Measurements from ENCODE around the gene ACOT13. TPM values are rescaled to one million over a fixed set of nuclear protein-coding genes. Genes with fewer than 3 reads are reported as not detected.

ACOT13 gene
- total RNA-seq, 2 donors from 2014 or later, result 2.6 to 3.4 TPM

DNA sequence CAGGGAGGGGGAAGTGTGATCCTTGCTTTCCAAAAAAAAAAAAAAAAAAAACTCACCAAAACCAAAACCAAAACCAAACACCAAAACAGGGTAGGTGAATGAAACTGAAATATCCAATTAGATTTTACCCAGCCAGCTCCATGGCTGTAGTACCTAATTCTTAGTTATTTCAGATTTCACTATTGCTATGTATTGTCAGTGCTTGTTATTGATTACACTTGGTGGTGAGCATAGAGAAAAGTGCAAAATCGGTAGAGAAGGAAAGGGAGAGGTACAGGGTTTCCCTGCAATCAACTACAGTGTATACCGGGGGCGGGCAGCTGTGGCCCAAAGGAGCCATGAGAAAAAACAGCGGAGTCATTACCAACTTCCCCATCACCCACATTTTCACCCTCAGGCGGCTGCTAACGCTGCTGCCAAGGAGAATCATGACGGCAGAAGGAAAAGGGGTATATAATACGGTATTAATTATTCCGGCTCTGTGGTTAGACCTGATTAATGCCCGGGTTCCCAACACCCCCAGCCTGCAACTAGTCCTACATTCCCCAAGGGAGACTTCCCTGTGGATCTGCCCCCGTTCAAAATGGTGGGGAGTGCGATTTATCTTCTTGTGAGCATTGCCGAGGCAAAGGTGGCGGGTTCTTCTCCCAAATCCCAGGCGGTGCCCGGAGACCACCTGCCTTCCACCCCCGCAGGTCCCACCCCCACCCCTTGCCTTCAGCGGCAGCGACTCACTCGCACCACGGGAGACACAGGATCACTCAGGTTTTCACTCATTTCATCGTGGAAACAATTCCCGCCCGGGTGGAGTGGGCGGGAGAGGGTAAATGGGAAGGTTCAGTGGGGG, 52.5 kb downstream of the ACOT13 start, which contains the start of gene C6orf62:
C6orf62 (minus strand) TSS at position 30 of the 847 bp plus-strand sequence. CDS start 486 bp downstream, outside the sequence.
- DNase-seq (peak; percentile 30 to 53 (median 42)), ATAC-seq (no peak)
- H3K36me3 ChIP-seq (replicated peaks in 1 of 2; ENCODE audit: insufficient read depth in 1 of 2, low read depth in 2 of 2), result peaks cover 0 to 2% of the 10 kb centered on the region in 2 donors
- peaks cover 35% of the 10 kb centered on the region for H3K4me1 ChIP-seq
- intact Hi-C loops (cut with DNase I), result loop anchor here (10.0 kb wide), 1 partner anchor 45 kb away; no protein-coding TSS in a partner anchor
- peak within 1 kb of the TSS; percentile 84 to 86 for H3K4me3 ChIP-seq
- peak in 2 of 3 donors; percentile 28 to 39 for TF ChIP-seq POLR2A (IDR thresholded peaks at IDR 0.05)
- TF ChIP-seq, protein P1, sequence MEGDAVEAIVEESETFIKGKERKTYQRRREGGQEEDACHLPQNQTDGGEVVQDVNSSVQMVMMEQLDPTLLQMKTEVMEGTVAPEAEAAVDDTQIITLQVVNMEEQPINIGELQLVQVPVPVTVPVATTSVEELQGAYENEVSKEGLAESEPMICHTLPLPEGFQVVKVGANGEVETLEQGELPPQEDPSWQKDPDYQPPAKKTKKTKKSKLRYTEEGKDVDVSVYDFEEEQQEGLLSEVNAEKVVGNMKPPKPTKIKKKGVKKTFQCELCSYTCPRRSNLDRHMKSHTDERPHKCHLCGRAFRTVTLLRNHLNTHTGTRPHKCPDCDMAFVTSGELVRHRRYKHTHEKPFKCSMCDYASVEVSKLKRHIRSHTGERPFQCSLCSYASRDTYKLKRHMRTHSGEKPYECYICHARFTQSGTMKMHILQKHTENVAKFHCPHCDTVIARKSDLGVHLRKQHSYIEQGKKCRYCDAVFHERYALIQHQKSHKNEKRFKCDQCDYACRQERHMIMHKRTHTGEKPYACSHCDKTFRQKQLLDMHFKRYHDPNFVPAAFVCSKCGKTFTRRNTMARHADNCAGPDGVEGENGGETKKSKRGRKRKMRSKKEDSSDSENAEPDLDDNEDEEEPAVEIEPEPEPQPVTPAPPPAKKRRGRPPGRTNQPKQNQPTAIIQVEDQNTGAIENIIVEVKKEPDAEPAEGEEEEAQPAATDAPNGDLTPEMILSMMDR (IDR thresholded peaks at IDR 0.05), result no peak
- H3K9me3 ChIP-seq, result no peaks in the 10 kb centered on the region
- WGBS, 2 donors, result 1% methylated on average over 19 to 25 of the region's 25 CpGs
- no peaks in the 10 kb centered on the region for H3K27me3 ChIP-seq
- peak within 1 kb of the TSS; percentile 97 to 100 (median 98) for H3K27ac ChIP-seq

DNA sequence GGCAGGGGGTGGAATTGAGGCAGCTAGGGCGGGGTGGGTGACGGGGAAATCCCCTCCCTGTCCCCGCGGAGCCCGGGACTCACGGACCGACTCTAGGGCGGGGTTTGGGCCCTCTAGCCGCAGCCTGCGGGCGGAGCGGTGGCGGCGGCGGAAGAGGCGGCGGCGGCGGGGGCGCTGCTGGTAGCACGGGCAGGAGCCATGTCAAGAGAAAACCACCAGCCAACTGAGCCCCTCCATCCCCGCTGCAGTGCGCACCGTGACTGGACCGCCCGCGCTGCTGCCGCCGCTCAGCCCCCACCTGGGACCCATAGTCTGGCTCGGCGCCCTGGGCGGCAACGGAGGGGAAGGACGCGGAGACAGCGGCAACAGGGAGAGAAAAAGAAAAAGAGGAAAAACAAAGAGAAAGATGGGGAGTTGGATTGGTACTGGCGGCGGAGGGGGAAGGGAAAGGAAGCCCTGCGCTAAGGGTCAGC, 53.3 kb downstream of the ACOT13 start:
- H3K4me1 ChIP-seq, result peaks cover 27% of the 10 kb centered on the region
- WGBS, 2 donors, result 0% methylated on average over 26 to 39 of the region's 39 CpGs
- no peak for TF ChIP-seq POLR2A (IDR thresholded peaks at IDR 0.05)
- TF ChIP-seq, protein P1 (IDR thresholded peaks at IDR 0.05), result no peak
- intact Hi-C loops (cut with DNase I), result no loop called here
- peak overlapping the region; percentile 97 to 100 (median 98) for H3K27ac ChIP-seq
- H3K4me3 ChIP-seq, result peak overlapping the region; percentile 84 to 86
- ATAC-seq (peak; percentile 13), DNase-seq (peak; percentile 61 to 64 (median 62))
- H3K9me3 ChIP-seq, result no peaks in the 10 kb centered on the region
- H3K27me3 ChIP-seq, result no peaks in the 10 kb centered on the region
- H3K36me3 ChIP-seq (replicated peaks in 1 of 2; ENCODE audit: insufficient read depth in 1 of 2, low read depth in 2 of 2), result no peaks in the 10 kb centered on the region

DNA sequence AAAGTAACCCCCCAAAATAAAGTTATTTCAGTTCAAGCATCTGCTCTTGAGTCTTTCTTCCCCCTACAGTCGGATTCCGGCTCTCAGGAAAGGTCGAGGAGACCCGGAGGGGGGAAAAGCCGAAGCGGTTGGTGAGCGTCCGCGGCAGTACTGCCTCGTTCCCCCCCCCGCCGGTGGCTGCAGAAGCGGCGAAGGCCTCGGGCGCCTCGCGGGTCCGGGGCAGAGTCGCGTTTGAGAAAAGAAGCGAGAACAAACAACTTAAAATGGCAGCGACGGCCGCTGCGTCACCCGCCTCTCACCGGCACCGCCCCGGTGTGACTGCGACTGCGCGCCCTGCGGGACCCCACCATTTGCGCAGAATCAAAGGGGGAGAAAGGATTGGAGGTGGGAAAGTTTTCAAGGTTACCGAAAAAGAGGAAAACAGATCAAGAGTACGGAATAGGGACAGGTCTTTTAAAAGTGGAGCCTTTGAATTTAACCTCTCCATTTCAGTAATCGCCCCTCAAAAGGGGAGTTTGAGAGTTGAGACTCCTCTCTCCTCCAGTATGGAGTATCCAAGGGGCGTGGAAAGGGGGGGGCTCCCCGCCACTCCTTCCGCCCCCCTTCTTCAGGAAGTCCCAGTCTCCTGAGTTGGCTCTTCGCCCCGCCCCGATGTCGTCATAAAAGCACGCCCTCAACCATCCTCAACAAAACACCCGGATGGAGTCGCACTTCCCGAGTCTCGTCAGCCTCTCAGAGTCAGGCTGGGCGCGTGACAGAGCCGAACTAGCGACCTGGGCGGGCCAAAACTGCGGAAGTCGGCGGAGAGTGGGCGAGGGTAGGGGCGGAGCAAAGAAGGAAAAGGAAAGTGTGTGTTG, 54.0 kb downstream of the ACOT13 start:
- intact Hi-C loops (cut with DNase I), result no loop called here
- Histone ChIP-seq H3K27ac (peak overlapping the region; percentile 97 to 100 (median 98)), H3K36me3 (replicated peaks in 1 of 2; ENCODE audit: insufficient read depth in 1 of 2, low read depth in 2 of 2) (no peaks in the 10 kb centered on the region), H3K27me3 (no peaks in the 10 kb centered on the region), H3K9me3 (no peaks in the 10 kb centered on the region), H3K4me1 (peaks cover 20% of the 10 kb centered on the region), H3K4me3 (peak overlapping the region; percentile 84 to 86)
- peak; percentile 100 for DNase-seq
- TF ChIP-seq, protein P1 (IDR thresholded peaks at IDR 0.05), result peak in 2 of 7 experiments; percentile 24 to 30
- TF ChIP-seq POLR2A (IDR thresholded peaks at IDR 0.05), result peak; percentile 99 to 100 (median 100)
- ATAC-seq, result peak; percentile 89
- WGBS, 2 donors, result 0% methylated on average over 57 to 58 of the region's 60 CpGs

DNA sequence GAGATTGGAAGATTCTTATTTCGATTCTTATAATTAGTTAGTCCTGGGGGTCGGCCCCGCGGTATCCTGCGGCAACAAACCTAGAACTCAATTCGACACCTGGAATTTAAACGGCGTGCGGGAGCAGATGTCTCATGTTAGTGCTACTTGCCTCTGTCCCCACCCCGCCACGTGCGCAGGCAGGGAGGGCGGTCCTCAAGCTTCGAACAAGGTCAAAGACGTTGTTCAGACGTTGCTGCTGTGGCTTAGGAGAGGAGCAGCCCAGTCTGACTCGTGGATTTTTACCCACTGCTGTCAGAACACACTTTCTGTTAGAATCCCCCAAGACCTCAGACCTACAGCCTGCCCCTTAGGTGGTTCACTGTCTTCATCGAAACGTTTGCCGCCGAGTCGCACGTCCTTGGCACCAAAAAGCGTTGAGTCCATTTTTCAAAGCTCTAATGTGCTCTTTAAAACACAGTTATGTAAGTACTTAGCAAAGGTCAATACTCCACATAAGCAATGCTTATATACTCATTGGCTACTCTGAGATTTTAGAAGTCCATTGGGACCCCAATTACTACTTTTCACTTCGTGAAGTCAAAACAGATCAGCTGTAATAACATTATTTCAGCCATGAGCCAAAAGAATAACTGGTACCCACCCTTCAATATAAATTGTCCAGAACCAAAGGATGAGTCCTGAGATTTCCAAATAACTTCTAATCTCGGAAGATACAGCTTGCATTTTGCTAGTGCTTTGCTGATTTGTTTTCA, 54.8 kb downstream of the ACOT13 start:
- Histone ChIP-seq H3K4me1 (peaks cover 12% of the 10 kb centered on the region), H3K27me3 (no peaks in the 10 kb centered on the region), H3K27ac (peak overlapping the region; percentile 97 to 100 (median 98)), H3K9me3 (no peaks in the 10 kb centered on the region), H3K4me3 (peak overlapping the region; percentile 21 to 71), H3K36me3 (replicated peaks in 1 of 2; ENCODE audit: insufficient read depth in 1 of 2, low read depth in 2 of 2) (no peaks in the 10 kb centered on the region)
- peak in 3 of 4 donors; percentile 89 to 91 (median 91) for DNase-seq
- TF ChIP-seq, protein P1 (IDR thresholded peaks at IDR 0.05), result no peak
- TF ChIP-seq POLR2A (IDR thresholded peaks at IDR 0.05), result peak; percentile 85 to 97 (median 96)
- peak; percentile 67 for ATAC-seq
- 2 to 4% methylated on average over 17 to 26 of the region's 26 CpGs for WGBS, 2 donors
- intact Hi-C loops (cut with DNase I), result no loop called here
